HG03159 (cell line): ENCODE data around the gene NCKAP1.
"Not testable (repeated sequence)": the region's sequence is repeated elsewhere in the genome, so short reads cannot be mapped to it uniquely, and the experiment has no call there.

ENCODE experiments used
- ATAC-seq: cut with Tn5 transposase; IDR thresholded peaks from one replicate; pipeline ENCODE4 v1.9.1; 2021; ENCODE audit warnings: mild to moderate bottlenecking, moderate library complexity; ENCODE audit not compliant: unreplicated experiment

Gene NCKAP1

GRCh38 chr2:182883451-182883850, 154.8 kb downstream of the NCKAP1 start:
- ATAC-seq: no peak

GRCh38 chr2:182880100-182880499, 158.2 kb downstream of the NCKAP1 start:
- not testable (repeated sequence) for ATAC-seq

- ATAC-seq: not testable (repeated sequence)
Observed at GRCh38 chr2:182876653-182877052, 161.6 kb downstream of the NCKAP1 start.

- ATAC-seq: no peak
Observed at GRCh38 chr2:182870227-182870626, 168.0 kb downstream of the NCKAP1 start.

GRCh38 chr2:182868054-182868796, 170.0 kb downstream of the NCKAP1 start:
- no peak for ATAC-seq

- ATAC-seq: no peak
Observed at GRCh38 chr2:182867426-182868053, 170.7 kb downstream of the NCKAP1 start.

- ATAC-seq: no peak
Observed at GRCh38 chr2:182866461-182867406, 171.5 kb downstream of the NCKAP1 start, which contains the start of gene FRZB. TSS of gene FRZB (minus strand) at chr2:182866637. CDS start at chr2:182866552, 85 bp downstream.

GRCh38 chr2:182866095-182866460, 172.2 kb downstream of the NCKAP1 start:
- no peak for ATAC-seq

- no peak for ATAC-seq
Observed at GRCh38 chr2:182864949-182865570, 173.2 kb downstream of the NCKAP1 start.

GRCh38 chr2:182863642-182864041, 174.6 kb downstream of the NCKAP1 start:
- no peak for ATAC-seq

- ATAC-seq: no peak
Observed at GRCh38 chr2:182862091-182862490, 176.2 kb downstream of the NCKAP1 start.

- no peak for ATAC-seq
Observed at GRCh38 chr2:182860858-182861257, 177.4 kb downstream of the NCKAP1 start.
